ENCODE results near the gene RAN.
"Not testable (repeated sequence)": the region's sequence is repeated elsewhere in the genome, so short reads cannot be mapped to it uniquely, and the experiment has no call there.

The RAN gene

DNA sequence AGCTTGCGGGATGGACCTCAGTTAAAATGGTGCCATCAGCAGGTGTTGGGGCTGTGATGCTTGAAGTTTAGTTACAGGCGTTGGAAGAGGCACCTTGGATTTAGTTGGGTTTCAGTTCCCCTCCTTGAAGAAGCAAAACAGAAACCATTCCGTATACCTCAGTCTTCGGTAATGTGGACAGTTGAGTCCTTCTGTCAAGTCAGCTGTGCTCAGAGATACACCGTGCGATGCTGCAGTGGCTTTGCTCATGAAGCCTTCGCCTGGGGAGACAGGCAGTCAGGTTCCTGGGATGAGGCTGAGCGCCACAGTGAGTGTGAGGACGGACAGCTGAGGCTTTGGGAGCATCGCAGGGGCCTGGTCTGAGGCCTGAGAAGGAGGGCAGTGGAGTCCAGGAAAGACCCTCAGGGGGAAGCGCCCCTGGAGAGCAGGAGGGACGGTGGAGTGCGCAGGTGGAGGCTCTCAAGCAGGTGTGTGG, 7.4 kb downstream of the RAN start:
- DNase-seq = no peak

DNA sequence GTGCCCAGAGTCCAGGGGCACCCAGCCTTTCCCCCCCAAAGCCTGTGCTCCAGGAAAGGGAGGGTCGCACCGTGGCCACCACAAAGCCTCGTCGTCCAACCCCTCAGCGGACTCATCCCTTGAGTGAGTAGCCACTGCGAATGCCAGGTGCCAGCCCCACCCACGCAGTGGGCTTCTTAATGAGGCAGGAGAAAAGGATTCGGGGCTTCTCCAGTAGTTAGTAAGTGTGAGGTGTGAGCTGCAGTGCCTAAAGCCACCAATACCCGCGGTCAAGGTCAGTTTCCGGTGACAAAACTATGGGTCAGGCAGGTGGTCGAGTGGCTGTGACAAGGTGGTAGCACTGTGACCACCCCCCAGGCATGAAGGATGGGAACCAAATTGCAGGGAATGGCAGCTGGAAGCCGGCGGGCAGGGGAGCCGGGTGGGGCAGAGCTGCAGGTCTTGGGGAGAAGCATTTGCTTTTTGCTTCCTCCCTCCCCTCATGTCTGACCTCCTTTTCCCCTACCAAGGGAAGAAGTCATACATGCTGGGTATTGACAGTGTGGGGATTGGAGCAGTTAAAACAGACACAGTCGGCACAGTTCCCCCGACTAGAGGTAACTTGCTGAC, 8.0 kb downstream of the RAN start:
- DNase-seq = no peak

DNA sequence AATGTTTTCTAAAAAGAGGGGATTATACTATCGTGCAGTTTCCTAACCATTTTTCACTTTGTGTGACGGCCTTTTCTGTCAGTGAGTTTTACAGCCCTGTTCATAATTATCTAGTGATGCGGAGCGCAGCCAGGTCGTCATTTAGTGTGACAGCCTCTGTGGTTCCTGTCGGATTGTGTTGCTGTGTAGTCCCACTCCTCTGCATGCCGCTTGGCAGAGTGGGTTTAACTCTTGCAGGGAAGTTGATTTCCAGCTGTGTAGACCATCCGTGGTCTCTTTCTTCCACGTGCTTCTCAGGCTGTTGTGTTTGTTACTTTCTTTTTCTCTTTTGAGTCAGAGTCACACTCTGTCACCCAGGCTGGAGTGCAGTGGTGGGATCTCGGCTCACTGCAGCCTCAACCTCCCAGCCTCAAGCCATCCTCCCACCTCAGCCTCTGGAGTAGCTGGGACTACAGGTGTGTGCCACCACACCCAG, 8.6 kb downstream of the RAN start:
- no peak for DNase-seq

DNA sequence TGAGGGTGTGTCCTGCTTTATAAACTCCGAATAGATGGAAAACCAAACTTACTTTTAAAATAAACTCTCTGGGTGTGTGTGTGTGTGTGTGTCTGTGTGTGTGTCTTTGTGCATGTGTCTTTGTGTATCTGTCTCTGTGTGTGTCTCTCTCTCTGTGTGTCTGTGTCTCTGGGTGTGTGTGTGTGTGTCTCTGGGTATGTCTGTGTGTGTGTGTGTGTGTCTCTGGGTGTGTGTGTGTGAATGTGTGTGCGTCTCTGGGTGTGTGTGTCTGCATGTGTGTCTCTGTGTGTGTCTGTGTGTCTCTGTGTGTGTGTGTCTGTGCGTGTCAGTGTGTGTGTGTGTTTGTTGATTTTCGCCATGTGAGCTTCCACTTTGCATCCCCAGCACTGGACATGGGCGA, 9.2 kb downstream of the RAN start:
- DNase-seq = no peak

DNA sequence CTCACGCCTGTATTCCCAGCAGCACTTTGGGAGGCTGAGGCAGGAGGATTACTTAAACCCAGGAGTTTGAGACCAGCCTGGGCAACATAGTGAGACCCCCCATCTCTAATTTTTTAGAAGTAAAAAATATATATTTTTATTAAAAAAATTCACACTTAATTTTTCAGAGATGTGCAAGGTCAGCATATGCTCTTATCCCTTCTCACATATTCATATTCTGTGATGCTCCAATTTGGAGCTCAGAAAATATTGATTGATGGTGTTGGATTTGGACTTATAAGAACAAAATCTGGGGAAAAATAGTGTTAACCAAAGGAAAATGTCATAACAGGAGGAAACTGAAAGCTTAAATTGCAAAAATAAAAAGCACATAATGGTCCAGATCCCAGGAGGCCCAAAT, 9.7 kb downstream of the RAN start:
- DNase-seq = no peak

DNA sequence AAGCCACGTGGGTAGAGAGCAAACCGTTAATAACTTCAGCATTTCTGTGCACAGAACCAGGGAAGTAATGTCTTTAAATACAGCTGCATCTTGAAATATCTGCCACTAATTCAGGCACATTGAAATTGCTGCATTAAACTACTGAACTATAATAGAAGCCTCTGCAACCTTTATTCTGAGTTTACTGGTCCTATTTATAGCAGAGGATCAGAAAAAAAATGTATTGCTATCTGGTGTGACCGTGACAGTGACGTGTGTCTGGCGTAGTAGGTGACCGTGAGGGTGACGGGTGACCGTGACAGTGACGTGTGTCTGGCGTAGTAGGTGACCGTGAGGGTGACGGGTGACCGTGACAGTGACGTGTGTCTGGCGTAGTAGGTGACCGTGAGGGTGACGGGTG, 15.3 kb downstream of the RAN start:
- DNase-seq = not testable (repeated sequence)

DNA sequence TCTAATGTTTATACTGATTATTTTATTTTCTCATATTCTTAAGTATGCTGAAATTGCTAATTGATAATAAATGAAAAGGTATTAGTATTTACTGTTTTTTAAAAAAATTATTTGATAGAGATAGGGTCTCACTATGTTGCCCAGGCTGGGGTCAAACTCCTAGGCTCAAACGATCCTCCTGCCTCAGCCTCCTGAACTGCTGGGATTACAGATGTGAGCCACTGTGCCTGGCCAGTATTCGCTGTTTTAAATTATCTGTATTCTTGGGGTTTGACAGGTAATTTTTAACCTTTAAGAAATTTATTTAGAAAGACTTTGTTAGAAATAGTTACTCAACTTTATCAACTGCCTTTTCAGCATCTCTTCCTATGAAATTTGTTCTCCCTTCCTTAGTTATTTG, 32.2 kb downstream of the RAN start:
- no peak for DNase-seq

DNA sequence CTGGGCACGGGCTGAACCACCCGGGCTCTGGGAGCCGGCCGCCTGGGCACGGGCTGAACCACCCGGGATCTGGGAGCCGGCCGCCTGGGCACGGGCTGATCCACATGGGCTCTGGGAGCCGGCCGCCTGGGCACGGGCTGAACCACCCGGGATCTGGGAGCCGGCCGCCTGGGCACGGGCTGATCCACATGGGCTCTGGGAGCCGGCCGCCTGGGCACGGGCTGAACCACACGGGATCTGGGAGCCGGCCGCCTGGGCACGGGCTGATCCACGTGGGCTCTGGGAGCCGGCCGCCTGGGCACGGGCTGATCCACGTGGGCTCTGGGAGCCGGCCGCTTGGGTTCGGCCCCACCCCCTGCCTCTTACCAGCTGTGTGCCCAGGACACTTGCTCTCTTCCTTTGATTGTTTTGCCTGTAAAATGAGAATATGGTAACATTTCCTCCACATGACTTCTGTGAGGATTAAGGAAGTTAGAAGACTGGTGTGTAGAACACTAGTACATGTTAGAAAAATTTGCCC, 33.1 kb downstream of the RAN start:
- DNase-seq = not testable (repeated sequence)

DNA sequence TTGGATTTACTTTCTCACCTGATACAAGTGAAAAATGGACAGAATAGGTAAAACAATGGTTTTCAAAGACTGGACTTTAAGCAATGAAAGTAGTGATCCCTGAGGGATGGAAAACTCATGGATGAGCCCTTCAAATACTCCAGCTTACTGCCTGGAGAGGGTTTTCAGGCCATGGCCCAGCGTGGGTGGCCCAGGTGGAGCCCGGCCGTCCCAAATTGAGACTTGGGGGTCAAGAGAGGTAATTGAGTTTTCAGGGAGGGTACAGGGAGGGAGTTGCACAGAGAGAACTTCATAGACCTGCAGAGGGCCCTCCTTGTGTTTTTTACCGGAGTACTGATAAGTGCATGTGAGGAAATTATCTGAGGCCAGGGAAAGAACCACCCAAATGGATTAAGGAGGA, 37.2 kb downstream of the RAN start:
- no peak for DNase-seq

DNA sequence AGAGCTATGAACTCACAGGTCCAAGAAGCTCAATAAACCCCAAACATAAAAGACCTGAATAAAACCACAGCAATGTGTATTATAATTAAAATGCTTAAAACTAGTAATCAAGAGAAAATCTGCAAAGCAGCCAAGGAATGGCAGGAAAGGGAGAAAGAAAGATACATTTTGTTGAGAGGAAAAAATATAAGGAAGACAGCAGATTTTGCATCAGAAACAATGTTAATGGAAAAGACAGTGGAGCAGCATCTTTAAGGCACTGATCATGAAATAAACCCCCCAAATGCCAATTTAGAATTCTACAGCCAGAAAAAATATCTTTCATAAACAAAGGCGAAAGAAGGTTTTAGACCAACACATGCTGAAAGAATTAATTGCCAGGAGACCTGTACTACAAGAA, 39.3 kb downstream of the RAN start:
- no peak for DNase-seq

DNA sequence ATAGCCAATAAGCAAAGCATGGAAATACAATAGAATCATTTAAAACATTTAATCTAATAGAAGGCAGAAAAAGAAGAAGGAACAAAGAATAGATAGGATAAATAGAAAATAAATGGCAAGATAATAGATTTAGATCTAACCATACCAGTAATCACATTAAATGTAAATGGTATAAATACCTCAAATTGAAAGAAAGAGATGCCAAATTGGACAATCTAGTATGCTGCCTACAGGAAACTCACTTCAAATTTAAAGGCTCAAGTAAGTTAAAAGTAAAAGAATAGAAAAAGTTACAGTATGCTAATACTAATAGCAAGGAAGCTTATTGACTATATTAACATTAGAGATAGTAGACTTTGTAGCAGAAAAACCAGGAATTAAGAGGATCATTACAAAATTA, 40.1 kb downstream of the RAN start:
- no peak for DNase-seq

DNA sequence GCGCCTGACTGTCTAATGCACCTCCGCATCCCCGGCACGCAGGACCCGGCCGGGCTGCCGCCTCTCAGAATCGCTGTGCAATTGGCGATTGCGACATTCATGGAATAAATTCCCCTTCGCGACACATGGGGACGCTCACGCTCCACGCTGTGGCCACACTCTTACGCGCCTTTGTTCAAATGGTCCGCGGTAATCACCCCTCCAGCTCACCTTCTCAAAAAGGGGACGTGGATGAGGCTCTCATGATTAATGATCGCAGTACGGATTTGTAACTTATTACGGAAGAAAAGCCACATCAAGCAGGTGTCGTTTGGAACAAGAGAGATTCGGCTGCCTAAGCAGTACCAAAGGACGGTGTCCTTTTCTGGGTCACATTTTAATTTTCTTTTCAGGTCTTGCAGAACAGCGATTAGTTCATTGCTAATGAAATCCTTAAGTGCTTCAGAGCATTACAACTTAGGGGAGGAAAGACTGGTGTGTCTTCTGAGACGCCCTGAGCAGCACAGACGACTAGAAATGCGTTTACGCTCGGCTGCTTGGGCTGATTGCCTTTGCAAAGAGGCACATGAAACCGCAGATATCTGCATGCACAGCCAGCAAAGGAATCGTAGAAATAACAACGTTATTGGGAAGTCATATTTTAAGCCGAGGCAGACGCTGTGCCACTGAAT, 44.5 kb downstream of the RAN start:
- no peak for DNase-seq

DNA sequence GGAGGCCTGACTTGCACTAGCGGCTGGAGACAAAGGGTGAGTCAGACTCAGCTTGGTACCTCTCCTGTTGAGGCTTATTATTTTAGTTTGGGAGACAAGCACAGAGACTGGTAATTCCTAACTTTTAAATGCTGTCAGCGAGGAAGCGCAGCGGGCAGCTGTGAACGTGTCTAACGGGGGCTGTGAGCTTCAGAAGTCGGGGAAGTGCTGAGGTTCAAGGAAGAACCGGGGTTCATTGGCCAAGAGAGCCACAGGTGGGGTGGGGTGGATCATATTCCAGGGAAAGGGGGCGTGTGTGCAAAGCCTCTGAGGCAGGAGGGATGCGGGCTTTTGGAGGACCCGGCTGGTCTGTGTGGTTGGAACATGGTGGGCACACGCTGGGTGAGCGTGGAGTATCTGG, 45.7 kb downstream of the RAN start:
- DNase-seq = no peak

DNA sequence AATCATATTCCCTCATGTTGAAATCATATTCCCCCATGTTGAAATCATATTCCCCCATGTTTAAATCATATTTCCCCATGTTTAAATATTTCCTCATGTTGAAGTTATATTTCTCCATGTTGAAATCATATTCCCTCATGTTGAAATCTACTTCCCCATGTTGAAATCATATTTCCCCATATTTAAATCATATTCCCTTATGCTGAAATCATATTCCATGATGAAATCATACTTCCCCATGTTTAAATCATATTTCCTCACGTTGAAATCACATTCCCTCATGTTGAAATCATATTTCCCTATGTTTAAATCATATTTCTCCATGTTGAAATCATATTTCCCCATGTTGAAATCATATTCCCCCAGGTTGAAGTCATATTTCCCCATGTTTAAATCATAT, 47.2 kb downstream of the RAN start:
- DNase-seq = no peak

DNA sequence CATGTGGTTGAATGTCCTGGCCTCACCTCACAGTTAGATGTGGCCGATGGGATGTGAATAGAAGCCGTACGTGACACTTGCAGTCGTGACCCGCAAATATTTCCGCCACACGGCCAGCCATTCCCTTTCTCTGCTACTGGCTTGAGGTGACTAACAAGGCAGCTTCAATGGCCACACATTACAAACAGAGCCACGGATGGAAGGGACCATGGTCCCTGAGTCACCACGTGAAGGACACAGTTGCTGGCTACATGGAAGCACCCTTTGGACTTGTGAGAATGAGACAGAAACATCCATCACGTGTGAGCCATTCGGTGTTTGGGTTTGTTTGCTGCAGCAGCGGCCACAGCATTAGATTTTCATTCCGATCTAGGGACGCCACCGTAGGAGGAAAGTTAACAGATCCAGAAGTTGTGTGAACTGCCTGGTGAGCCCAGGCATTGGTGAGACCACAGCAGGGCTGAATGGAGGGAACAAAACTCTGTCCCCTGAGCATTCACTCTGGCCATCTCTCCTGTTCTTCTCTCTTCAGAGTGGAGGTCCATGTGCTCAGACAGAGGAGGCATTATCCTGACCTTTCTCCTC, 48.3 kb downstream of the RAN start:
- no peak for DNase-seq

DNA sequence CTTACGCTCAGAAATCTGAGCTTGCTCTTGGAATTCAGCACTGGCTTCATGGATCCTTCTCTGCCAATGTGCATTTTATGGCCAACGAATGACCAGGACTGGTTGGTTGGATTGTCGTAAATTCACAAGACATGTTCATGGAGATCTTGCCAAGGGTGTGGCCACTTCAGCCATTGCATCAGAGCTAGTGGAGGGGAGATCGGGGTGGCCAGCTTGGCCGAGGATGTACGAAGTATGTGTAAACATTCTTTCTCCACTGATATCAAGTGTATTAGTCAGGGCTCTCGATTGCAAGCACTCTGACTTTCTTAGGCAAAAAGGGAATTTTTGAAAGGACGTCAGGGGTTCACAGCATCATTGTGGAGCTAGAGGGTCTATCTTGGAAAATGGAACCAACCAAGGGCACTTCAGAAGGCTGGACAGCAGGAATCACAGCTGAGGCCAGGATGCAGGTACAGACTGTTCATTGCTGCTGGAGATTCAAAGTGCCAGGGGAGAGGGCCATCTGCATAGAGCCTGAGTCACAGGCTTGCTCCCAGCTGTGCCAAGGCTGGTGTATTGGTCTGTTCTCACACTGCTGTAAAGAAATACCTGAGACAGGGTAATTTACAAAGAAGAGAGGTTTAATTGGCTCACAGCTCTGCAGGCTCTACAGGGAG, 49.0 kb downstream of the RAN start:
- no peak for DNase-seq

DNA sequence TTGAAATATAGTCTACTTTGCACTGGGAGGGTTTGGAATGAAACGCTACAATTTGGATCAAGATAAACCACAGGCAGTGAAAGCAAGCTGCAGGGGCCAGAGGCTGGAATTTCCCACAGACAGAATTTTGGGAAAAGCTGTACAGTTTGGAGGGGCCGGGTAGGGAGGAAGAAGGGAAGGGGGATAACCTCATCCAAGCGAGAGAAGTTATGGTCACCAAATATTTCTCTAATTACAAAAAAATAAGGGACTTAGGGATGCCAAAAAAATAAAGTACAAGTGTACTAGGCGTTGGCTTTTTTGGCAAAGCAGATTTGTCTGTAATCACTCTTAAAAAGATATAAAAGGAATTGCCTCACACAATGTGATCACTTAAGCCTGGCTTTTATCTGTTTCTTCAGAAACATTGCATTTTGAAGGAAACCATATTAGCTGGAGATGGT, 50.7 kb downstream of the RAN start:
- DNase-seq = no peak

DNA sequence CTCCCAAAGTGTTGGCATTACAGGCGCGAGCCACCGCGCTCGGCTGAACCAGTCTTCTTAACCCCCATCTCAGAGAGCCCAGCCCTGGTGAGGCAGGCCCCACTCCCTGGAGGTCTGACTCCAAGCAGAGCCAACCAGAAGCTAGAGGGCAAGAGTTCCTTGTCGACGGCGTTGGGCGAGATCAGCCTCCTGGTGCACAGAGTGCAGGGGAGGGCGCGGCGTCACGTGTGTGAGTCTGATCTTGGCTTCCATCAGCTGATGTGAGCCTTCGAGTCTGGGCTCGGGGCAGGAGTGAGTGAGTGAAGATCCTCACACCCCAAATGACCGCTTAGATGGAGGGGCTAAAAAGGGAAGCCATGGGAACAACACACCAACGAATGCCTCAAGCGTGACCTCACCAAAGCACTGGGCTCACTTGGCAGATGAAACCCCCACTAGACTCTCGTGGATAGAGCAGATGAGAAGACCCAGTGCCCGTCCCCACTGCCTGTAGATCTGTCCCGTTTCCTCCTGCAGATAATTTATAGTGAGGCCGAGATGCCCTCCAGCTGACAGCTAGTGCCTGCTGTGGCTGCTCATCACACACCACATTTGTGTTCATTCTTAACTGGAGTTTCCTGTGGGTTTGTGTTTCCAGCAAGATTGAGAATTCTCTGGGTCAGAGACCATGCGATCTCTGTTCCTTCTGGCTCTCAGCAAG, 53.2 kb downstream of the RAN start:
- no peak for DNase-seq

DNA sequence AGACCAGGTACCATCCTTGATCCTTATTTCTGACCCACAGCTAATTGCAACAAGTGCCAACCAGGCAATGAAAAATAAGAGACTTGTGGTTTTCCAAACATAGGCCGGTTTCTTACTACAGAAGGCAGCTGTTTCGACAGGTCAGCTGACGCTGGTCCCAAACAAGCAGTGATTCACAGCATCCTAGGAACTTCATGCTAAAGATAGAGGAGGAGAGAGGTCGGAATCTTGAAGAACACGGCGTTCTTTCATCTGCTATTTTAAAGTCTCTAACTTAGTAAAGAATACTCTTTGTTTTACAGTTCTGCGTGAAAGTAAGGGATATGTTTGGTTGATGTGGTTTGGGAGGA, 53.8 kb downstream of the RAN start:
- DNase-seq = no peak

Data from effector CD8-positive, alpha-beta T cell (primary cell).